Upper lobe of left lung (tissue), 4 donors: ENCODE measurements around the gene LRP1B.

ENCODE experiments used
- EP300 ChIP-seq, 4 donors: sonication (generic); formaldehyde crosslinking; IDR thresholded peaks; one replicate each; pipeline ENCODE4 v1.5.1; 2017; ENCODE audit warnings: antibody characterized with exemption in 4 of 4, control low read depth in 2 of 4
- POLR2A ChIP-seq, 4 donors: fragments of 450-650 bp; IDR thresholded peaks; one replicate each; pipeline ENCODE4 v1.5.1; 2016 to 2017; ENCODE audit warnings: antibody characterized with exemption in 4 of 4, mild to moderate bottlenecking in 2 of 4
- POLR2AphosphoS5 ChIP-seq, 2 donors: sonication (generic); formaldehyde crosslinking; IDR thresholded peaks; one replicate each; pipeline ENCODE4 v1.5.1; 2017; ENCODE audit warnings: antibody characterized with exemption in 2 of 2
- TF ChIP-seq, protein P1 (sequence below), 6 experiments: fragments of 450-650 bp in 4 of 6; fragments of 200-600 bp in 2 of 6; sonication (generic) in 2 of 6; IDR thresholded peaks; one replicate each; pipeline ENCODE4 v1.5.1; 2016 to 2019; ENCODE audit warnings: antibody characterized with exemption in 6 of 6

DNA sequence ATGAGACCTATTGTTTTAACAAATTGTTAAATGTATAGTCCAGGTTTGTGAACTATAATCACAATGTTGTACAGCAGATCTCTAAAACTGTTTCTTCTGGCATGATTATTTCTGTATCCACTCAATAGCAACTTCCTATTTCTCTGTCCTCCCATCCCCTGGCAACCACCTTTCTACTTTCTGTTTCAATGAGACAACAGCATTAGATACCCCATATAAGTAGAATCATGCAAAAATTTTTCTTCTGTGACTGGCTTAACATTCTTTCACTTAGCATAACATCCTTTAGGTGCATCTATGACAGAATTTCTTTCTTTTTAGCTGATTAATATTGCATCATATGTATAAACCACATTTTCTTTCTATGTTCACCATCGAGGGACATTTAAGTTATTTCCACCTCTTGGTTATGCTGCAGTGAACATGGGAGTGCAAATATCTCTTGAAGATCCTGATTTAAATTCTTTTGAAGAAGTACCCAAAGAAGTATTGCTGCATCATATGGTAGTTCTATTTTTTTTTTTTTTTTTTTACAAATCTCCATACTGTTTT lies 713.5 kb downstream of the LRP1B start:
- TF ChIP-seq, protein P1, sequence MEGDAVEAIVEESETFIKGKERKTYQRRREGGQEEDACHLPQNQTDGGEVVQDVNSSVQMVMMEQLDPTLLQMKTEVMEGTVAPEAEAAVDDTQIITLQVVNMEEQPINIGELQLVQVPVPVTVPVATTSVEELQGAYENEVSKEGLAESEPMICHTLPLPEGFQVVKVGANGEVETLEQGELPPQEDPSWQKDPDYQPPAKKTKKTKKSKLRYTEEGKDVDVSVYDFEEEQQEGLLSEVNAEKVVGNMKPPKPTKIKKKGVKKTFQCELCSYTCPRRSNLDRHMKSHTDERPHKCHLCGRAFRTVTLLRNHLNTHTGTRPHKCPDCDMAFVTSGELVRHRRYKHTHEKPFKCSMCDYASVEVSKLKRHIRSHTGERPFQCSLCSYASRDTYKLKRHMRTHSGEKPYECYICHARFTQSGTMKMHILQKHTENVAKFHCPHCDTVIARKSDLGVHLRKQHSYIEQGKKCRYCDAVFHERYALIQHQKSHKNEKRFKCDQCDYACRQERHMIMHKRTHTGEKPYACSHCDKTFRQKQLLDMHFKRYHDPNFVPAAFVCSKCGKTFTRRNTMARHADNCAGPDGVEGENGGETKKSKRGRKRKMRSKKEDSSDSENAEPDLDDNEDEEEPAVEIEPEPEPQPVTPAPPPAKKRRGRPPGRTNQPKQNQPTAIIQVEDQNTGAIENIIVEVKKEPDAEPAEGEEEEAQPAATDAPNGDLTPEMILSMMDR (IDR thresholded peaks at IDR 0.05): no peak
- TF ChIP-seq EP300 (IDR thresholded peaks at IDR 0.05): no peak
- TF ChIP-seq POLR2AphosphoS5 (IDR thresholded peaks at IDR 0.05): no peak
- no peak for TF ChIP-seq POLR2A (IDR thresholded peaks at IDR 0.05)
